Activated CD4-positive, CD25-positive, alpha-beta regulatory T cell treated with anti-CD3 and anti-CD28 coated beads, Interleukin-2, amount 50 U/mL, for 24 hours (primary cell): ENCODE data around the gene ARFGAP2.

Source experiments
- ATAC-seq, 2 donors: fragments of 150-1000 bp; cut with Tn5 transposase; one replicate each; pipeline ENCODE4 v1.10.0; 2021; ENCODE audit warnings: mild to moderate bottlenecking in 1 of 2, moderate library complexity in 1 of 2

Gene ARFGAP2

DNA sequence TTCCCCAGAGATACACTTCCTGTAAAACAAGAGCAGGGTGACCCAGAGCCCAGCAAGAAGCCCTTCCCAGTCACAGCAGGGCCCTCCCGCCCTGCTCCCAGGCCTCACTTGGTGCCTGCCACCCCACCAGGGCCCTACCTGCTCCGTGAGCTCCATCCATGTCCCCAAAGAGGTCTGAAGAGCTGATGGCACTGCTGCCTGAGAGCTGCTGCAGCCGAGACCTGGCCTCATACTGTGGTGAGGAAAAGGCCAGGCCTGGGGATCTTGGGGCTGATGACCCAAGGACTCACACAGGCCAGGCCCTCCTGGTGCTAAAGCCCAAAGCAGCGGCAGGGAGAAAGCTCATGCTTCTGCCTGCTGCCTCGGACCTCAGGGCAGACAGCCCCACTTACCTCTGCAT lies 10.3 kb downstream of the ARFGAP2 start:
- no peak for ATAC-seq

- no peak for ATAC-seq
Observed at GRCh38 chr11:47165253-47165840, 11.3 kb downstream of the ARFGAP2 start.

- no peak for ATAC-seq
Observed at GRCh38 chr11:47164321-47164720, 12.4 kb downstream of the ARFGAP2 start.

GRCh38 chr11:47163898-47164297 lies 12.8 kb downstream of the ARFGAP2 start:
- no peak for ATAC-seq

DNA sequence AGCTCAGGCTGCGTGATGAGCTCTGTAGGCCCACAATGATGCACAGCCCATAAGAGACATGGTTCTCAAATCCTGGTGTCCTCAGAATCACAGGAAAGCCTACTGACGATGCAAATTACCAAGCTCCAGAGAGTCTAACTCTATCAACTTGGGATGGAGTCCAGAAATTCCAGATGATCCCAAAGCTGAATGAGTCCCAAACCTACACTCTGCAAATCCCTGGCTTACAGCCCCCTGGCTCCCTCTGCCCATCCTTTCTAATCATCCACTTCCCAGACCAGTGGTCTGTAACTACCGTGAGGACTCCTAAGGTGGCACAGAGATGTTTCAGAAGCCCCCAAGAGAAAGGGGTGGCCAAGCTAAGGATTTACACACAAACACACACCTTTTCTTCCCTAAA lies 13.5 kb downstream of the ARFGAP2 start:
- ATAC-seq: no peak

GRCh38 chr11:47162426-47162825 lies 14.3 kb downstream of the ARFGAP2 start:
- ATAC-seq: no peak

DNA sequence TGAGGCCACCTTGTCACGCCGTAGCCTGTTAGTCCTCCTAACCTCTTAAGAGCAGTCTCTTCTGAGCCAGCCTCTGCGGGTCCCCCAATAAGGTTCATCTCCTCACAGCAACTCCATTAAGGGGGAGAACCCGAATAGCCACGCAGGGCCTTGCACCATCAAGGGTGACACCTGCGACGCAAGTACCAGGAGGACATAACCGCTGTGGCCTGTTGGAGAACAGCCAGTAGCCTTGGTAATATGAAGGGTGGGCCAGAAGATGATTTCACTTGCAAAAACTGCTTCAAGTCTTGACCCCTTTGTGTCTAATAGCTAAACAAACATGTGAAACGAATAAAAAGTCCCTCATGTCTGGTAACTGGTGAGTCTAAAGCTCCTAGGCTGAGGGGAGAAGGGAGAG lies 14.8 kb downstream of the ARFGAP2 start:
- no peak for ATAC-seq

- peak; percentile 74 to 82 for ATAC-seq
Observed at GRCh38 chr11:47161134-47161854, 15.4 kb downstream of the ARFGAP2 start.

GRCh38 chr11:47160753-47161133 lies 15.9 kb downstream of the ARFGAP2 start:
- no peak for ATAC-seq

GRCh38 chr11:47158242-47158641 lies 18.4 kb downstream of the ARFGAP2 start:
- no peak for ATAC-seq

DNA sequence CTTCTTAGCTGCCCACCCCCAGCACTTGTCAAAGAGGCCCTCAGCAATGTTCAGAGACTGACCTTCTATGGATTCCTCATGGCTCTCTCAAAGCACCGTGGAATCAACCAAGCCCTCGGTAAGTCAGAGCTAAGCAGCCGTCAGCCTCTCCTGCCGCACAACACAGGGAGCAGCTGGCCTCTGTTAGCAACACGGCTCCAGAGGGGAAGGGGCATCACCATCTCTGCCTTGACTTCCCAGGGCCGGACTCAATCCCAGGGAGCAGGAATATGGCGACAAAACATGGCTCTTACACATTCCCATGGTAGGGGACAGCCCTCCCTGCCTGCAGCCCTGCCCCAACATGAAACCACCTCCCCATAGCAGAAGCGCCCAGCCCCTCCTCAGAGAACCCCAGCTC lies 18.9 kb downstream of the ARFGAP2 start:
- no peak for ATAC-seq

GRCh38 chr11:47156951-47157350 lies 19.7 kb downstream of the ARFGAP2 start:
- ATAC-seq: no peak

- no peak for ATAC-seq
Observed at GRCh38 chr11:47156333-47156732, 20.3 kb downstream of the ARFGAP2 start.

- no peak for ATAC-seq
Observed at GRCh38 chr11:47155879-47156278, 20.8 kb downstream of the ARFGAP2 start.

DNA sequence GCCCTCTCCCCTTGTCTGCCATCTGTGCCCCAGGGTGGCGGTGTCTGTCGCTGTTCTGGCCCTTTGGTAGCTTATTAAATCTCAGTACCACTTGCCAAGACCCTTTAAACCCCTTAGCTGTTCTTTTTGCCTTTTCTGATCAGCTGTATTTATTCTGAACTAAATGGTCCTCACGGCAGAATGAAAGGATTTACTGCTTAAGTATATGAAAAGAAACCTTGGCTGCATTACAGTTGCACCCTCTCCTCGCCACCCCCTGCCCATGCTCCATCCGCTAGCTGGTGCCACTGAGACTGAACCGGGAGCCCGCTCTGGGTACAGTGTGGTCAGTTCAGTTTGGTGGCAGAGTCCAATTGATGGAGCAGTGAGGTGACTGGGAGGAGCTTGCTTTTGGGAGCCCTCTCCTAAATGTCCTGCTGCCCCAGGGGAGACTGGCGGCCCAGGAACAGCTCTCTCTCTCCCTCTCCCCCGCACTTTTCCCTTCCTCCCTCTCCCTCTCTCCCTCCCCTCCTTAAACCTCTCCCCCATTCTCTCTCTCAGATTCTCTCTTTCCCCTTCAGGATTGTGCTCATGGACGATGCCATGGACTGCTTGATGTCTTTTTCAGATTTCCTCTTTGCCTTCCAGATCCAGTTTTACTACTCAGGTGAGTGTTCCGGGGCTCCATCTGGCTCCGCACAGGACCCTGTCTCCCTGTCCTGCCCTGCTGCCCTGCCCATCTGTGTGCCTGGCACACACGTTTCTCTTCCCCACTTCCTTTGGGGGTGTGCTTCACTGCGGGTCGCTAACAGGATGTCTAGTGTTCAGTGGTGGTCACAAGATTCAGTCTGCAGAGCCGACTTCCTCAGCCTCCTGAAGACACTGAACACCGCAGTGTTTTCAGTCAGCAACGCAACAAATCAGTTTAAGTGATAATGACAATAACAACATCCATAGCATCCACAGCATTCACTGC lies 21.8 kb downstream of the ARFGAP2 start:
- ATAC-seq: peak; percentile 47 to 58

- peak; percentile 58 to 65 for ATAC-seq
Observed at GRCh38 chr11:47152953-47153950, 23.4 kb downstream of the ARFGAP2 start.

DNA sequence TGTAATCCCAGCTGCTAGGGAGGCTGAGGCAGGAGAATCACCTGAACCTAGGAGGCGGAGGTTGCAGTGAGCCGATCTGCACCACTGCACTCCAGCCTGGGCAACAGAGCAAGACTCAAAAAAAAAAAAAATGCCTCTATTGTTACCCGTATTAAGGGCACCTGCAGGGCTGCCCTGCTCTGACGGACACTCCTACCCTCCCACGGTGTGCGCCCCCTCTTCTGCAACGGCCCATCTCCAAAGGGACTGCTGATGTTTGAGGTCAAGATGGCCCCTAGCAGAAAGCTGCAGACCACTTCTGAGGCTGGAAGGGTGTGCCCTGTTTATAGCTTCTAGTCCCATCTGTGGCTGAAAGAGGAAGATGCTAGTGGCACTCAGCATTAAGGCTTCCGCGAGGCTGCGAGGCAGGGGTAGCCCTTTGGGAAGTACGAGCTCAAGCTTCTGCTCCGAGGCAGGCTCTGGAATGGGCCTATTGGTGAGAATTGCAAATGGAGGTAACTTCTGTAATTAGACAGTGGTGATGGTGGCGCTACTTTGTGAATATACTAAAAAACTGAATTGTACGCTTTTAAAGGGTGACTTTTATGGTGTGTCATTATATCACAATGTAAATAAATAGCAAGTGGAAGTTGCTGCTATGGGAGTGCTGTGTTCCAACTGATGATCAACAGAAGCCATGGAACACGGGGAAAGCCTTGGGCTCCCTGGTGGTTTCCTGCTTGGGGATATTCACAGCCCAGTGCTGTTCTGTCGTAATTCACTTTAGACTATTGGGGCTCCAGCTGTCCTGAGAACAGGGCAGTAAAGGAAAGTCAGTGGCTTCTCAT lies 24.3 kb downstream of the ARFGAP2 start:
- no peak for ATAC-seq

DNA sequence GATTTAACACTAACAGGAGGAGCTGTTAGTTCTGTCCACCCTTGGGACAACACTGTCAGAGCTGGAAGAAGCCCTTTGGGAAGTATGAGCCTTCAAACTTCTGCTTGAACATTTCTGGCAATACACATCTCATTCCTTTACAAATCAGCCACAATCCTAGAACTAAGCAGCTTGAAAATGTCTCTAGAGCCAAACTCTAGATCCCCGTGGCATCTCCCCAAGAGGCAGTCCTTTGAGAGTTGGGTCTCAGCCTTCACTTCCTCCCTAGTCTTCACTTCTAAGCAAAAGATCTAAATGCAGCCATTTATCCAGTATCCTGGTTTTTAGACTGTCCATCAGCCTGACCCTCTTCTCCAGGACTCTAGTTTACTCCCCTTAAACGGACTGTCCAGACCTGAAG lies 26.9 kb downstream of the ARFGAP2 start:
- no peak for ATAC-seq

- no peak for ATAC-seq
Observed at GRCh38 chr11:47148903-47149531, 27.7 kb downstream of the ARFGAP2 start.

DNA sequence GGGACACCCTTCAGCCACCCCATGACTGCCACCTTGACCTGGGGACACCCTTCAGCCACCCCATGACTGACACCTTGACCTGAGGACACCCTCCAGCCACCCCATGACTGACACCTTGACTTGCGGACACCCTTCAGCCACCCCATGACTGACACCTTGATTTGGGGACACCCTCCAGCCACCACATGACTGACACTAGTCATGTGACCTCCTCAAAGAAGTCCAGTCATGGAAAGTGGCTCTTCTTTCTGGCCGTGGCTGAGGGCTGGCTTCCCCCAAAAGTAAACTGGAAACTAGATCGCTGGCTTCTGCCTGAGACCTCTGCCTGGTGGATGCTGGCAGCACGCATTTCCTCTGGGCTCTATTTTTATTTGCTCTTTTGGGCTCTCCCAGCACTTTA lies 28.4 kb downstream of the ARFGAP2 start:
- ATAC-seq: no peak

DNA sequence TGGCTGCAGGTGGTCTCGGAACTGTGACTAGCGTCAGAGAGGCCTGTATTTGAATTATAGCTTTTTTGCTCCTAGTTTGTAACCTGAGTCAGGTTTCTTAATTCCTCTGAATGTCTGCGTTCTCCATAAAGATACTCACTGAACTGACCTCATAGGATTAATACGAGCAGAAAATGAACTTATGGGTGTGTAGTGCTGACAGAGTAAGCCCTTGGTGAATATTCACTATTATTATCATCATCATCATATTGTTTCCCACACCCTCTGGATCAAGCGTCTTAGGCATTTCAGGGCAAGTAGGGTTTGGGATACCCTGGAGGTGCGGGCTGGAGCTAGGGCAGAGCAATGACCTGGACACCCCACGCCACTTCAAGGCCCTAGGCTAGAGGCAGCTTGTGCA lies 29.0 kb downstream of the ARFGAP2 start:
- no peak for ATAC-seq
